DMS79 (cell line): ENCODE results near the gene BHLHE41.

Experiments used
- DNase-seq: peaks from one replicate; lab custom pipeline; 2025; lab: John Stamatoyannopoulos, UW

The BHLHE41 gene

GRCh38 chr12:26113853-26114719 is 10.8 kb downstream of the BHLHE41 start:
- DNase-seq: peak; percentile 26

DNA sequence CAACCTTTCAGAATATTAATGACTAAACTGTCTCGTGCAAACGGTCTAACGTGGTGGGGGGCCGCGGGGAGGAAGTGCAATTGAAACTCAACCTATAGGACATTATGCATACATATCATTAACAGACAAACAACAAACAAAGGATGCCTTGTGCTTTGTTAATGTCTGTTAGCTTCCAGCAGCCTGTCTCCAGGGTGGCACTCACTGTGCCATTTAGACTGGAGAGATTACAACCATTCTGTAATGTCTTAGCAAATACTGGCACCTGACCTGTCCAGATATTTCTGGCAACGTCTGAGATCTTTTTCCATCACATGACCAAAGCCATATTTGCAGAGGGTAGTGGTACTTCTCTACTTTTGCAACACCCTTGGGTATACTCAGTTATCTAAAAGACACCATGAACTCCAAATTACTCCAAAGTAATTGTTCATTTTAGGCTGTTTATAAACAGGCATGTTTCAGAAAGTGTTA is 11.6 kb downstream of the BHLHE41 start:
- DNase-seq: no peak

- DNase-seq: no peak
Measured at GRCh38 chr12:26112703-26113147, 12.1 kb downstream of the BHLHE41 start.

DNA sequence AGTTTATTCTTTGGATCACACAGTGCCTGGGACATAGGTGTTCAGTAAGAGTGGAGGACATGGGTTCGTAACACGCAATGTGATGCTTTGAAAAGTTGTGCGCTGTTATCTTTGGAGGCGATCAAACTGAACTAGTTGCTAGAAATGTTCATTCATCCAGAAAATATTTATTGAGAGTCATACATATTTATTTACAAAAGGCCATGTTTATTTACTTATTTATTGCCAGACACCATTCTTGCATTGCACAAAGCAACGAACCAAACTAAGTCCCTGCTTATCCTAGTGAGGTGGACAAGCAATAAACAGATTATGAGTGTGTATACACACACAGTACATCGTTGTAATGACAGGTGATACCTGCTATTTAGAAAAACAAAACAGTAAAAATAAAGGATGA is 12.6 kb downstream of the BHLHE41 start:
- no peak for DNase-seq

- no peak for DNase-seq
Measured at GRCh38 chr12:26109343-26109881, 15.4 kb downstream of the BHLHE41 start.

DNA sequence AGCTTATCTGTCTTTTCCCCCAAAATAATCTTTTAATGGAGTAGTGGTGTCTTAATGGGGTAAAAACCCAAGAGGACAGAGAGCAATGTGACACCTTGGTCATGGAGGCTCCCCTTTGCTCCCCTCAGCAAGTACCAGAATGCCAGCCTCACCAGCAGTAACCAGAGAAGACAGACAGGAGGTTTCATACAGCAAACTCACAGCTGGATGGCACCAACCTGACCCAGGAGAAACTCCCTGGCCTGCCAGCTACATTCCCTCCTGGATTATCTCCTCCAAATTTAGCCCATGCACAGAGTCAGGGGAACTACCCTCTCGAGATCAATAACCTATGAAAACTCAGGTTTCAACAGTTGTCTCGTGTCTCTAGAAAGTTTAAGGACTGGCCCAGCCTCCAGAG is 15.9 kb downstream of the BHLHE41 start:
- DNase-seq: no peak

DNA sequence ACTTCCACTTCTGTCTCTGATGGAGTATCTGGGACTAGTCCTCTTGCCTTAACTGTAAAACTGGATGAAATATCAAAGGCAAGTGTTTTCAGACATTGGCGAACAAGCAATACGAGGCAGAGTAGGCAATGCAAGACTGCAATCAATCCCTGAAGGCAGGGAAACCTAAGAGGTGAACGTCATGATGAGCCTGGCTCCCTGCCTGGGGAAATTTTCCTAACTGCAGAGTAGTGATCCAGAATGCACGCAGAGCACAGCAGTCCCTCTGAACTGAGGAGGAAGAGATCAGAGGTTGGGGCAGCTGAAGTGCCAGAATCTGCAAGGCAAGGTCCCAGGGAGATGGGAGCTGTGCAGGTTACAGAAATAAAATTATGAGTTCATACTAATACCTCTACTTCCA is 18.5 kb downstream of the BHLHE41 start:
- no peak for DNase-seq

DNA sequence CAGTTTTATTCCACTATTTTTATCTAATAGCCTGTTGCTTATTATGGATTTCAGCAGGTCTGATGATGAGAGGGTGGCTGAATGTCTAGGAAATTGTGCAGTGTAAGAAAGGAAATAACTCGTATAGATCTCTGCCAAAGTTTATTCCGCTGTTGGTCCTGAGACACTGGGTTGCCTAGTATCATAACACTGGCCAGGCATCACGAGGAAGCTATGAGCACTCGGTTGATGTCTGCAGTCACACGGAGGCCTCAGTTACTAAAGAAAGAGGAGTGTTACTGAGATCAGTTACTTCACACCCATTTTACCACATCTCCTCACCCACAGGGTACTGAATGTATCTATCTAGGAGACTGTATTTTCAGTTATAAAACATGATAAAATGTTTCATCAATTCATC is 21.9 kb downstream of the BHLHE41 start:
- DNase-seq: no peak

GRCh38 chr12:26101763-26102162 is 23.1 kb downstream of the BHLHE41 start:
- DNase-seq: no peak

GRCh38 chr12:26101350-26101734 is 23.5 kb downstream of the BHLHE41 start:
- peak; percentile 47 for DNase-seq

DNA sequence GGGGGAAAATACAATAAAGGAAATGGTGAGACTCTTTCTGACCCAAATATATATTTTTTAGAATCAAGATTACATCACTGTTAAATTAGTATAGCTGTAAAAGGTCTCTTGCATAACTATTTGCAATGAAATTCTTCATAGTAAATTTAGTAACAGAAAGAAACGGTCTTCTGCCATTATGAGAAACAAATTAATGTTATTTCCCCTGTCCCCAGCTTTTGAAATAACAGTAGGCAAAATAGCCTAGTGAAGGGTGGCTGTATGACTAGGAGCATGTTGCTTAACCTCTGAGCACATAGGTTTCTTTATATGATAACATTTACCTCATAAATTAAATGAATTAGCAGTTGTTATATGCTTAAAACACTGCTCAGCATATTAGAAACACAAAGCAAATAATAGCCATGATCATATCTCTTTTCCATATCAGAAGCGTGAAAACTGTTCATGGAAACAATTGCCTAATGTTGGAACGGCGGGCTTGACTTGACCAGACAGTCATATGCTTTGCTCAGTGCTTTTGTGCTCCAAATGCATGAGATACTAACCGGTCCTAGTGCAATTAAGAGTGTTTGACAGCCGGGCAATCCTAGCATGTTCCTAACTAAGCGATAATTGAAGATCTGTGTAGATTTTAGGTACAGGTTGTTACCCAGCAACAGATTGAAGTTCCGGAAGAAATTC is 24.0 kb downstream of the BHLHE41 start:
- no peak for DNase-seq

DNA sequence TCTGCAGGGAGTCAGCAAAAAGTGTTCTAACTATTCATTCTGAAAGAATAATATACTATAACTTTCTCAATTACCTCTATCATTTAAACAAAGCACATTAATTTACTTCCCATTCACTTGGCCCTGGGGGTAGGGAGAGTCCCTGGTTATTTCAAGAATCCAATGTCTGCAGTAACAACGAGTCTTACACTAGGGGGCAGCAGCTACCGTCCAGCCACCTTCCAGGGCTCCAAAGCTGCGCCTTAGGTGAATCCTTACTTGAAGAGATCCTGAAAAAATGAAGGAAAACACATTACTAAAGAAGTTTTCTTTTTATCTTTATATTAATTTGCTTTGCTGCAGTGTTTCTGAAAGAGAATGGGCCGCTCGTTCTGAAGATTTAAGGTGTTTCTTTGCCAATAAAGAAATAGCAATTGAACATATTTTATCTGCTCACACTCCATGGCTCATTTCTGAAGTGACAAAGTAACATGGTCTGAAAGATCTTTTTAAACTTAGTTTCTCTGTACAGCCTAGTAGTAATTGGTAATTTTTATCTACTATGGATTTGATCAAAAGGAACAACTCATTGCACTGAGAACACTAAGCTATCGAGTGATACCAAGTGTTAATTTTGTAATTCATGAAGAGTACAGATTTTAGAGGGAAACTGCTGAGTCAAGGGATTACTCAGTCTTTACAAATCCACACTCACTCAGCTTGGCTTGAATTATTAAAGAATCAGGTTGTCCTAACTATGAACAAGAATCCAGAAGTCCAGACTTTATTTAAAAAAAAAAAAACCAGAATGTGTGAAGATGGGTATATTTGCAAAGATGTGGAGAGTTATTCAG is 27.6 kb downstream of the BHLHE41 start:
- peak; percentile 27 for DNase-seq

DNA sequence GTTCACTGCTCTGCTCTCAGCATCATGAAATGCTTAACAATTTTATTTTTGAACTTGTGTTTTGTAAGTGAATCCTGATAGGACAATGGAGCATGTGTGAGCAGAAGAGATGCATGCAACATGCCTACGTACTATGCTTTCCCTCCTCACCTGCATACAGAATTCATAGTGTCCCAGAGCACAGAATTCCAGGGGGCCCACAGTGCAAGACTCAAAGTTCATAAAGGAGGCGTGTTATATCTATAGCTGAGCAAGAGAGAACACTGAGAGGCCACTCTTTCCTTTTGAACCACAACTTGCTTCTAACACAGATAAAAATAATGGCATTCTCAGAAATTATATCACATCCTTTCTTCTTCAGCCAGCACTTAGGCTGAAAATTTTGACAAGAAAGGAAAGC is 28.8 kb downstream of the BHLHE41 start:
- no peak for DNase-seq

DNA sequence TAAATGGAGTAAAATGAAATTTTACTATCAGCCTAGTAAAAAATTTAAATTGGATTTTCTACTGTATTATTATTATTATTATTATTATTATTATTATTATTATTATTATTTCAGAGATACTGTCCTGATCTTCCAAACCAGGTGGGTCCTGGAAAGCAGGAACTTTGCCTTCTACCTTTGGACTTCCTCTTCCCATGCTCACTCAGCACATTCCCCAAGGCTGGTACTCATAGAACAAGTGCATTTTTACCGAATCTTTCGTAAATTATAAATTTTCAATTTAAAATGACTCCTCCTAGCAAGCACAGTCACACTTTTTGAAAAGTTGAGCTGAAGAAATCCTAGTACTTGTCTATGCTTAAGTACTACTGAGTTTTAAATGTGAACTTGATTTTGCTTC is 29.7 kb downstream of the BHLHE41 start:
- no peak for DNase-seq

GRCh38 chr12:26092346-26093105 is 32.3 kb downstream of the BHLHE41 start:
- DNase-seq: no peak

- DNase-seq: no peak
Measured at GRCh38 chr12:26091822-26092221, 33.0 kb downstream of the BHLHE41 start.

GRCh38 chr12:26090836-26091510 is 33.9 kb downstream of the BHLHE41 start:
- DNase-seq: no peak

DNA sequence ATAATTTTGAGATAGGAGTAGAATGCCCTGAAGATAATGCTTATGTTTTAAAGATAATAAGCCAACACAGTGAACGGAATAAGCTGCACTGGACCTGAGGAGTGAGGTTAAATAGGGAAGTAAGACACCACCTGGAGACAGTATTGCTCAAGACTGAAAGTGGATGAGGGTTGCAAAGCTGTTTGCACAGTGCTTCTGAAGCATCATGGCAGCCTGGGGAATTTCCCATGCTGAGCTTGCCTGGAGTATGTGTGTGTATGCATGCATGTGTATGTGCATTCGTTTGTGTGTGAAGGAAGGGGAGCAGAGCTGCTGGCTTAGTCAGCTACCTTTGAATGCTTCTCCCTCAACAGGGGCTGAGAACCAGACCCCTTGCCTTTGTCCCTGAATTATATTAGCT is 35.8 kb downstream of the BHLHE41 start:
- DNase-seq: no peak

DNA sequence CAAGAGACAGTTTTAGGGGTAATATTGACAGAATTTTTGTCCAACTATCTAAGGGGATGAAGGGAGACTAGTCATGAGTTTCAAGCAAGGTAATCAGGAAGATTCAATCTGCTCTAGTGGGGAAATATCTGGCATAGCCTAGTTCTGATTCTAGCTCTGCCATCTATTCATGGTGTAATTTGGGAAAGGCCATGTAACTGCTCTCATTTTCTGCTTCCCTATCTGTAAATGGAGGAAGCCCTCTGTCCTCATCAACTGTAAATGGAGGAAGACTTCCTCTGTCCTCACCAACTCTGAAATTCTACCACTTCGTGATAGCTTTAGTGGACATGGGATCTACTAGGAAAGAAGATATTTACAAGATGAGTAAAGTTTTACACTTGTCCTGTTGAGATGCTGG is 37.9 kb downstream of the BHLHE41 start:
- DNase-seq: no peak

GRCh38 chr12:26080911-26081310 is 43.9 kb downstream of the BHLHE41 start:
- no peak for DNase-seq
